ENCODE results near the gene FAM78A.

The FAM78A gene

GRCh38 chr9:131307974-131308373 lies 31.7 kb upstream of the FAM78A start:
- no peak overlapping the region for H2BK12ac ChIP-seq (ENCODE audit: low read length)
- no peaks in the 10 kb centered on the region for H3K36me3 ChIP-seq (ENCODE audit: control insufficient read depth in 1 of 2, insufficient read depth in 2 of 2, low read length in 2 of 2)
- H3K4me3 ChIP-seq (ENCODE audit: low read depth, low read length), result no peak overlapping the region
- H3K4me2 ChIP-seq (ENCODE audit: low read length), result no peak overlapping the region
- H3K18ac ChIP-seq (ENCODE audit: low read length), result no peak overlapping the region
- peak overlapping the region; percentile 21 for H2AFZ ChIP-seq (ENCODE audit: insufficient read depth, low read length, poor library complexity)
- no peak overlapping the region for H4K12ac ChIP-seq (ENCODE audit: low read depth, low read length)
- no peaks in the 10 kb centered on the region for H3K9me3 ChIP-seq (ENCODE audit: insufficient read depth, low read depth, low read length)
- no peak overlapping the region for H4K91ac ChIP-seq (ENCODE audit: low read depth, low read length)
- H3K4ac ChIP-seq (ENCODE audit: low read depth, low read length), result no peak overlapping the region
- no peak overlapping the region for H3K23ac ChIP-seq (ENCODE audit: low read length)
- H3K9ac ChIP-seq (ENCODE audit: low read length), result no peak overlapping the region
- H2BK120ac ChIP-seq (ENCODE audit: insufficient read depth, low read length, poor library complexity), result no peak overlapping the region
- H3K4me1 ChIP-seq (ENCODE audit: control insufficient read depth in 1 of 2, insufficient read depth in 2 of 2, low read length in 2 of 2), result peaks cover 6 to 15% of the 10 kb centered on the region in 2 experiments
- H3K27me3 ChIP-seq (ENCODE audit: insufficient read depth, low read length), result no peaks in the 10 kb centered on the region
- peaks cover 2% of the 10 kb centered on the region for H3K79me1 ChIP-seq (ENCODE audit: low read length)
- H3K14ac ChIP-seq (ENCODE audit: low read length), result no peak overlapping the region
- no peak for DNase-seq
- H2AK5ac ChIP-seq (ENCODE audit: low read length), result no peak overlapping the region
- H4K8ac ChIP-seq (ENCODE audit: low read depth, low read length), result no peak overlapping the region
- no peaks in the 10 kb centered on the region for H3K79me2 ChIP-seq (ENCODE audit: control insufficient read depth, insufficient read depth, low read length, poor library complexity)
- no CpG with 5 or more reads among the region's 31 CpGs for WGBS (ENCODE audit: extremely low coverage, insufficient coverage, insufficient read length)
- no peak overlapping the region for H3K27ac ChIP-seq (ENCODE audit: low read depth, low read length)
- H2BK5ac ChIP-seq (ENCODE audit: low read depth, low read length, poor library complexity), result no peak overlapping the region

- H3K18ac ChIP-seq (ENCODE audit: low read length), result no peak overlapping the region
- peak in 1 of 2 donors; percentile 59 for DNase-seq
- H2AFZ ChIP-seq (ENCODE audit: insufficient read depth, low read length, poor library complexity), result no peak overlapping the region
- H3K4me2 ChIP-seq (ENCODE audit: low read length), result no peak overlapping the region
- H3K4me3 ChIP-seq (ENCODE audit: low read depth, low read length), result no peak overlapping the region
- H4K91ac ChIP-seq (ENCODE audit: low read depth, low read length), result no peak overlapping the region
- H3K79me1 ChIP-seq (ENCODE audit: low read length), result peaks cover 2% of the 10 kb centered on the region
- H3K36me3 ChIP-seq (ENCODE audit: control insufficient read depth in 1 of 2, insufficient read depth in 2 of 2, low read length in 2 of 2), result no peaks in the 10 kb centered on the region
- H3K4ac ChIP-seq (ENCODE audit: low read depth, low read length), result no peak overlapping the region
- H4K8ac ChIP-seq (ENCODE audit: low read depth, low read length), result no peak overlapping the region
- H2AK5ac ChIP-seq (ENCODE audit: low read length), result no peak overlapping the region
- no peak overlapping the region for H3K27ac ChIP-seq (ENCODE audit: low read depth, low read length)
- H2BK5ac ChIP-seq (ENCODE audit: low read depth, low read length, poor library complexity), result no peak overlapping the region
- H3K14ac ChIP-seq (ENCODE audit: low read length), result no peak overlapping the region
- H4K12ac ChIP-seq (ENCODE audit: low read depth, low read length), result no peak overlapping the region
- no peak overlapping the region for H2BK120ac ChIP-seq (ENCODE audit: insufficient read depth, low read length, poor library complexity)
- H2BK12ac ChIP-seq (ENCODE audit: low read length), result no peak overlapping the region
- peaks cover 6 to 15% of the 10 kb centered on the region in 2 experiments for H3K4me1 ChIP-seq (ENCODE audit: control insufficient read depth in 1 of 2, insufficient read depth in 2 of 2, low read length in 2 of 2)
- H3K79me2 ChIP-seq (ENCODE audit: control insufficient read depth, insufficient read depth, low read length, poor library complexity), result no peaks in the 10 kb centered on the region
- WGBS (ENCODE audit: extremely low coverage, insufficient coverage, insufficient read length), result no CpG with 5 or more reads among the region's 14 CpGs
- no peaks in the 10 kb centered on the region for H3K9me3 ChIP-seq (ENCODE audit: insufficient read depth, low read depth, low read length)
- H3K23ac ChIP-seq (ENCODE audit: low read length), result no peak overlapping the region
- no peaks in the 10 kb centered on the region for H3K27me3 ChIP-seq (ENCODE audit: insufficient read depth, low read length)
- H3K9ac ChIP-seq (ENCODE audit: low read length), result no peak overlapping the region
Observed at GRCh38 chr9:131306397-131307004, 30.2 kb upstream of the FAM78A start.

- Histone ChIP-seq H2BK120ac (ENCODE audit: insufficient read depth, low read length, poor library complexity) (no peak overlapping the region), H4K12ac (ENCODE audit: low read depth, low read length) (no peak overlapping the region)
Observed at GRCh38 chr9:131304676-131305355, 28.5 kb upstream of the FAM78A start.

GRCh38 chr9:131303381-131304321 lies 27.3 kb upstream of the FAM78A start:
- peaks cover 4% of the 10 kb centered on the region for H3K9me3 ChIP-seq (ENCODE audit: insufficient read depth, low read depth, low read length)
- H3K23ac ChIP-seq (ENCODE audit: low read length), result no peak overlapping the region
- peak overlapping the region; percentile 19 for H3K14ac ChIP-seq (ENCODE audit: low read length)
- H4K12ac ChIP-seq (ENCODE audit: low read depth, low read length), result no peak overlapping the region
- H3K9ac ChIP-seq (ENCODE audit: low read length), result no peak overlapping the region
- no CpG with 5 or more reads among the region's 11 CpGs for WGBS (ENCODE audit: extremely low coverage, insufficient coverage, insufficient read length)
- peaks cover 6 to 11% of the 10 kb centered on the region in 2 experiments for H3K4me1 ChIP-seq (ENCODE audit: control insufficient read depth in 1 of 2, insufficient read depth in 2 of 2, low read length in 2 of 2)
- H3K18ac ChIP-seq (ENCODE audit: low read length), result peak overlapping the region; percentile 18
- no peaks in the 10 kb centered on the region for H3K36me3 ChIP-seq (ENCODE audit: control insufficient read depth in 1 of 2, insufficient read depth in 2 of 2, low read length in 2 of 2)
- H3K4ac ChIP-seq (ENCODE audit: low read depth, low read length), result no peak overlapping the region
- no peak overlapping the region for H2AK5ac ChIP-seq (ENCODE audit: low read length)
- no peak for DNase-seq
- H3K4me2 ChIP-seq (ENCODE audit: low read length), result no peak overlapping the region
- peaks cover 2% of the 10 kb centered on the region for H3K79me1 ChIP-seq (ENCODE audit: low read length)
- H2AFZ ChIP-seq (ENCODE audit: insufficient read depth, low read length, poor library complexity), result no peak overlapping the region
- H2BK5ac ChIP-seq (ENCODE audit: low read depth, low read length, poor library complexity), result no peak overlapping the region
- no peak overlapping the region for H3K27ac ChIP-seq (ENCODE audit: low read depth, low read length)
- peak overlapping the region; percentile 10 for H4K91ac ChIP-seq (ENCODE audit: low read depth, low read length)
- H3K27me3 ChIP-seq (ENCODE audit: insufficient read depth, low read length), result no peaks in the 10 kb centered on the region
- H4K8ac ChIP-seq (ENCODE audit: low read depth, low read length), result no peak overlapping the region
- peak overlapping the region; percentile 26 for H2BK12ac ChIP-seq (ENCODE audit: low read length)
- no peaks in the 10 kb centered on the region for H3K79me2 ChIP-seq (ENCODE audit: control insufficient read depth, insufficient read depth, low read length, poor library complexity)
- H3K4me3 ChIP-seq (ENCODE audit: low read depth, low read length), result no peak overlapping the region
- peak overlapping the region; percentile 10 for H2BK120ac ChIP-seq (ENCODE audit: insufficient read depth, low read length, poor library complexity)

More at GRCh38 chr9:131304676-131305355, 28.5 kb upstream of the FAM78A start:
- Histone ChIP-seq H3K36me3 (ENCODE audit: control insufficient read depth in 1 of 2, insufficient read depth in 2 of 2, low read length in 2 of 2) (no peaks in the 10 kb centered on the region), H3K79me2 (ENCODE audit: control insufficient read depth, insufficient read depth, low read length, poor library complexity) (no peaks in the 10 kb centered on the region), H3K14ac (ENCODE audit: low read length) (no peak overlapping the region), H2BK12ac (ENCODE audit: low read length) (no peak overlapping the region), H3K4me1 (ENCODE audit: control insufficient read depth in 1 of 2, insufficient read depth in 2 of 2, low read length in 2 of 2) (peaks cover 6 to 11% of the 10 kb centered on the region in 2 experiments), H3K4me3 (ENCODE audit: low read depth, low read length) (no peak overlapping the region), H3K27ac (ENCODE audit: low read depth, low read length) (peak overlapping the region; percentile 30), H3K9ac (ENCODE audit: low read length) (no peak overlapping the region), H3K23ac (ENCODE audit: low read length) (no peak overlapping the region), H3K79me1 (ENCODE audit: low read length) (peaks cover 2% of the 10 kb centered on the region), H2BK5ac (ENCODE audit: low read depth, low read length, poor library complexity) (peak overlapping the region; percentile 9), H2AFZ (ENCODE audit: insufficient read depth, low read length, poor library complexity) (no peak overlapping the region), H3K9me3 (ENCODE audit: insufficient read depth, low read depth, low read length) (peaks cover 1% of the 10 kb centered on the region), H4K8ac (ENCODE audit: low read depth, low read length) (no peak overlapping the region), H3K27me3 (ENCODE audit: insufficient read depth, low read length) (no peaks in the 10 kb centered on the region), H2AK5ac (ENCODE audit: low read length) (no peak overlapping the region), H4K91ac (ENCODE audit: low read depth, low read length) (no peak overlapping the region), H3K4ac (ENCODE audit: low read depth, low read length) (no peak overlapping the region), H3K4me2 (ENCODE audit: low read length) (no peak overlapping the region), H3K18ac (ENCODE audit: low read length) (no peak overlapping the region)
- WGBS (ENCODE audit: extremely low coverage, insufficient coverage, insufficient read length), result no CpG with 5 or more reads among the region's 19 CpGs
- DNase-seq, result peak; percentile 97
